A673 (cell line): ENCODE data around the gene PRXL2C. TPM values are rescaled to one million over a fixed set of nuclear protein-coding genes. Genes with fewer than 3 reads are reported as not detected.
"Not testable (repeated sequence)": the region's sequence is repeated elsewhere in the genome, so short reads cannot be mapped to it uniquely, and the experiment has no call there.

Source experiments
- BruUV-seq: library from RNA; stranded (reverse); fragments of 400-500 nt; replicated peaks from 2 replicates; lab custom pipeline; 2021; lab: Mats Ljungman, UMichigan
- CTCF ChIA-PET: fragments of 300-600 bp; sonication (Branson Sonifier 250); formaldehyde crosslinking; loops from one replicate; lab custom pipeline; 2022; ENCODE audit warnings: antibody characterized with exemption; lab: Charles Lee
- POLR2A ChIA-PET: fragments of 300-600 bp; sonication (Branson Sonifier 250); formaldehyde crosslinking; loops from one replicate; lab custom pipeline; 2022; ENCODE audit warnings: antibody characterized with exemption; ENCODE audit not compliant: low non-redundant PET; lab: Charles Lee
- DNase-seq: peaks from one replicate; pipeline ENCODE4 v3.0.0-alpha.2; 2015; ENCODE audit warnings: low spot score
- H3K27ac ChIP-seq: fragments of 200-600 bp; sonication (generic); 2 replicates; pipeline ENCODE4 v1.5.1; 2016; ENCODE audit warnings: mixed run types, low read depth, mild to moderate bottlenecking, mixed read lengths, antibody characterized with exemption, low read length; ENCODE audit not compliant: poor library complexity, severe bottlenecking
- H3K27me3 ChIP-seq: fragments of 200-600 bp; sonication (generic); replicated peaks from 2 replicates; pipeline ENCODE4 v1.6.1; 2017; ENCODE audit warnings: mixed run types, low read depth, mild to moderate bottlenecking, mixed read lengths, antibody characterized with exemption, low read length; ENCODE audit not compliant: insufficient read depth, poor library complexity
- H3K36me3 ChIP-seq: fragments of 200-600 bp; sonication (generic); 2 replicates; pipeline ENCODE4 v1.6.1; 2016; ENCODE audit warnings: mixed run types, mild to moderate bottlenecking, mixed read lengths, antibody characterized with exemption, low read length; ENCODE audit not compliant: insufficient read depth, poor library complexity, severe bottlenecking
- H3K4me1 ChIP-seq: fragments of 200-600 bp; sonication (generic); 2 replicates; pipeline ENCODE4 v1.6.1; 2017; ENCODE audit warnings: mixed run types, mild to moderate bottlenecking, mixed read lengths, antibody characterized with exemption, low read length; ENCODE audit not compliant: insufficient read depth, poor library complexity, severe bottlenecking
- H3K4me3 ChIP-seq: fragments of 200-600 bp; sonication (generic); 2 replicates; pipeline ENCODE4 v1.5.1; 2016; ENCODE audit warnings: low read depth, mixed run types, mild to moderate bottlenecking, mixed read lengths, low read length; ENCODE audit not compliant: poor library complexity, severe bottlenecking
- H3K9me3 ChIP-seq: fragments of 200-600 bp; sonication (generic); 2 replicates; pipeline ENCODE4 v1.6.1; 2016; ENCODE audit warnings: mixed run types, low read depth, mild to moderate bottlenecking, mixed read lengths, antibody characterized with exemption, low read length; ENCODE audit not compliant: poor library complexity, severe bottlenecking
- CTCF ChIP-seq: fragments of 300-800, 200-600 bp; sonication (generic); conservative IDR thresholded peaks from 2 replicates; pipeline ENCODE4 v1.5.1; 2017; ENCODE audit warnings: low read depth, mild to moderate bottlenecking, antibody characterized with exemption, low read length, moderate library complexity, mixed read lengths
- EZH2 ChIP-seq: fragments of 200-600 bp; sonication (generic); IDR thresholded peaks from 2 replicates; pipeline ENCODE4 v1.6.1; 2017; ENCODE audit warnings: borderline replicate concordance, low read depth, mild to moderate bottlenecking, mixed read lengths, antibody characterized with exemption, low read length; ENCODE audit not compliant: poor library complexity, severe bottlenecking
- intact Hi-C: fragments of 100-400 bp; cut with micrococcal nuclease; formaldehyde crosslinking; loops from one replicate; pipeline ENCODE4 v1.10.0; 2022; ENCODE audit not compliant: unreplicated experiment
- total RNA-seq: library from RNA; stranded (reverse); gene quantifications from 2 replicates; pipeline ENCODE4 v1.2.3, GENCODE V29; 2021

PRXL2C gene
- total RNA-seq, 1 experiment from 2014 or later, result 2.6 TPM

GRCh38 chr9:96668868-96669534 is 13.9 kb upstream of the PRXL2C start:
- POLR2A ChIA-PET, result no interaction called here
- BruUV-seq, result no TSS peak
- H3K27ac ChIP-seq, result no peak overlapping the region
- no peaks in the 10 kb centered on the region for H3K4me1 ChIP-seq
- no peaks in the 10 kb centered on the region for H3K9me3 ChIP-seq
- H3K4me3 ChIP-seq, result no peak overlapping the region
- no peak for DNase-seq
- H3K27me3 ChIP-seq, result no peaks in the 10 kb centered on the region
- H3K36me3 ChIP-seq, result no peaks in the 10 kb centered on the region
- intact Hi-C loops, result loop anchor here (10.0 kb wide), 1 partner anchor 434 kb away; no protein-coding TSS in a partner anchor
- CTCF ChIA-PET, result no interaction called here
- no peak for TF ChIP-seq CTCF
- TF ChIP-seq EZH2, result no peak

GRCh38 chr9:96667363-96667728 is 12.2 kb upstream of the PRXL2C start:
- H3K4me1 ChIP-seq, result no peaks in the 10 kb centered on the region
- H3K27me3 ChIP-seq, result no peaks in the 10 kb centered on the region
- no TSS peak for BruUV-seq
- POLR2A ChIA-PET, result interaction anchor here (0.6 kb wide), 1 partner anchor 166 kb away, joined by 12 read pairs; no protein-coding TSS in a partner anchor
- no peak for DNase-seq
- no peak for TF ChIP-seq EZH2
- no peak overlapping the region for H3K27ac ChIP-seq
- CTCF ChIA-PET, result interaction anchor here (1.0 to 1.1 kb wide), 2 partner anchors 225 to 350 kb away, joined by 4 to 6 read pairs; no protein-coding TSS in a partner anchor
- no peak overlapping the region for H3K4me3 ChIP-seq
- intact Hi-C loops, result loop anchor here (2.0 to 10.0 kb wide), 2 partner anchors 341 to 433 kb away; no protein-coding TSS in a partner anchor
- no peaks in the 10 kb centered on the region for H3K9me3 ChIP-seq
- H3K36me3 ChIP-seq, result no peaks in the 10 kb centered on the region

- DNase-seq, result peak; percentile 81
- not testable (repeated sequence) for H3K9me3 ChIP-seq, H3K27ac ChIP-seq, H3K27me3 ChIP-seq, H3K36me3 ChIP-seq, H3K4me3 ChIP-seq, BruUV-seq, H3K4me1 ChIP-seq
- ChIA-PET CTCF (interaction anchor here (0.6 to 1.1 kb wide), 8 partner anchors 12 to 435 kb away, joined by 3 to 6 read pairs (median 4); partner anchors contain the start of gene PRXL2C), POLR2A (interaction anchor here (0.6 kb wide), 1 partner anchor 166 kb away, joined by 12 read pairs; no protein-coding TSS in a partner anchor)
- intact Hi-C loops, result loop anchor here (2.0 to 10.0 kb wide), 2 partner anchors 340 to 432 kb away; no protein-coding TSS in a partner anchor
- TF ChIP-seq CTCF, result peak; percentile 65
Measured at GRCh38 chr9:96666653-96667362, 11.7 kb upstream of the PRXL2C start.
